RWPE1 (cell line): ENCODE results near the gene FAM118A.
A peak's percentile ranks its signal among the peaks of the same experiment; 100 is the strongest.

Source experiments
- CTCF ChIA-PET: fragments of 350-600 bp; sonication (Branson Sonifier 250); formaldehyde crosslinking; extraction: SDS; loops from one replicate; lab custom pipeline; 2021; lab: Yijun Ruan, JAX
- POLR2A ChIA-PET: fragments of 400-600 bp; formaldehyde crosslinking; extraction: SDS; loops from one replicate; lab custom pipeline; 2020; ENCODE audit warnings: antibody characterized with exemption; ENCODE audit not compliant: low non-redundant PET; lab: Yijun Ruan, JAX
- DNase-seq: peaks from one replicate; pipeline ENCODE4 v3.0.0; 2012; ENCODE audit warnings: low spot score
- H3K27ac ChIP-seq: fragments of 450-650 bp; 2 replicates; pipeline ENCODE4 v1.5.1; 2017
- TF ChIP-seq, protein P1 (sequence below): fragments of 450-650 bp; conservative IDR thresholded peaks from 2 replicates; pipeline ENCODE4 v1.5.1; 2017; ENCODE audit warnings: low read depth, mild to moderate bottlenecking

FAM118A gene

DNA sequence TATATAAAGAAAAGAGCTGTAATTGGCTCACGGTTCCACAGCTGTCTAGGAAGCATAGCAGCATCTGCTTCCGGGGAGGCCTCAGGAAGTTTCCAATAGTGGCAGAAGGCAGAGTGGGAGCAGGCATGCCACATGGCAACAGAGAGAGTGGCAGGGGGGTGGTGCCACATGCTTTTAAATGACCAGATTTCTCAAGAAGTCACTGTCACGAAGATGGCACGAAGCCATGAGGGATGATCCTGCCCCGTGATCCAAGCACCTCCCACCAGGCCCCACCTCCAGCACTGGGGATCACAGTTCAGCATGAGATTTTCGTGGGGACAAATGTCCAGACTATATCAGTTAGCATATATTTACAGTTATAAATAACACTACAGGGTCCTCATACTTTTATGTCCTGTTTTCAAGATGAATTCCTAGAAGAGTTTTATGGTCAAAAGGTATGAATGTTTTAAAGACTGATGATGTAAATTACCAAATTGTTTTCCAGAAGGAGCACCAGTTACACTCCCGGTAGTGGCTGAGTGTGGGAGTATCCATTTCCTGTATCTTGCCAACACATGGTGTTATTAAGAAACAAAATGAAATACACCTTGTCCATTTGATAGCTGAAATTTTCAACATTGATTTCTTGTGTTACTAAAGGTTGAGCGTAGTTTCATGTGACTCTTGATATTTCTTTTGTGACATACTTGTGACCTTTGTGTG lies 19.2 kb downstream of the FAM118A start:
- ChIA-PET POLR2A (no interaction called here), CTCF (no interaction called here)
- no peak for DNase-seq
- TF ChIP-seq, protein P1, sequence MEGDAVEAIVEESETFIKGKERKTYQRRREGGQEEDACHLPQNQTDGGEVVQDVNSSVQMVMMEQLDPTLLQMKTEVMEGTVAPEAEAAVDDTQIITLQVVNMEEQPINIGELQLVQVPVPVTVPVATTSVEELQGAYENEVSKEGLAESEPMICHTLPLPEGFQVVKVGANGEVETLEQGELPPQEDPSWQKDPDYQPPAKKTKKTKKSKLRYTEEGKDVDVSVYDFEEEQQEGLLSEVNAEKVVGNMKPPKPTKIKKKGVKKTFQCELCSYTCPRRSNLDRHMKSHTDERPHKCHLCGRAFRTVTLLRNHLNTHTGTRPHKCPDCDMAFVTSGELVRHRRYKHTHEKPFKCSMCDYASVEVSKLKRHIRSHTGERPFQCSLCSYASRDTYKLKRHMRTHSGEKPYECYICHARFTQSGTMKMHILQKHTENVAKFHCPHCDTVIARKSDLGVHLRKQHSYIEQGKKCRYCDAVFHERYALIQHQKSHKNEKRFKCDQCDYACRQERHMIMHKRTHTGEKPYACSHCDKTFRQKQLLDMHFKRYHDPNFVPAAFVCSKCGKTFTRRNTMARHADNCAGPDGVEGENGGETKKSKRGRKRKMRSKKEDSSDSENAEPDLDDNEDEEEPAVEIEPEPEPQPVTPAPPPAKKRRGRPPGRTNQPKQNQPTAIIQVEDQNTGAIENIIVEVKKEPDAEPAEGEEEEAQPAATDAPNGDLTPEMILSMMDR = no peak
- no peak overlapping the region for H3K27ac ChIP-seq

DNA sequence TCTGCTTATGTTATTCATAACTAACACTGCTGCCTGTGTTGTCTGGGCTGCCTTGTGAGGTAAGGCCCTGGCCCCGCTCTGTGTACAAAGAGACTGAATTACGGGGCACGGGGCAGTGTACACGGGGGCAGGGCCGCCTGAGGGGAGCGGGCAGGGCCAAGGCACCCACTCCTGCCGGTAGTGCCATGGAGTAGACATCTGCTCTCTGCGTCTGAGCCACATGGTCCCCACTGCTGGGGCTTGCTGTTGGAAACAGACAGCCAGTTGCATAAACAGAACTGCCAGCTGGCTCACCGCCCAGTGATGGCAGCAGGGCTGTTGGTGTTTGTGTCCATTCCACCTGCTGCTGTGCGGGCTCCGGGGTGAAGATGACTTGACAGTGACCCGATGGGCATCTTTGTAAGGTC lies 19.8 kb downstream of the FAM118A start:
- H3K27ac ChIP-seq = no peak overlapping the region
- CTCF ChIA-PET = interaction anchor here (0.7 kb wide), 1 partner anchor 473 kb away, joined by 3 read pairs; no protein-coding TSS in a partner anchor
- POLR2A ChIA-PET = no interaction called here
- TF ChIP-seq, protein P1 = no peak
- no peak for DNase-seq

DNA sequence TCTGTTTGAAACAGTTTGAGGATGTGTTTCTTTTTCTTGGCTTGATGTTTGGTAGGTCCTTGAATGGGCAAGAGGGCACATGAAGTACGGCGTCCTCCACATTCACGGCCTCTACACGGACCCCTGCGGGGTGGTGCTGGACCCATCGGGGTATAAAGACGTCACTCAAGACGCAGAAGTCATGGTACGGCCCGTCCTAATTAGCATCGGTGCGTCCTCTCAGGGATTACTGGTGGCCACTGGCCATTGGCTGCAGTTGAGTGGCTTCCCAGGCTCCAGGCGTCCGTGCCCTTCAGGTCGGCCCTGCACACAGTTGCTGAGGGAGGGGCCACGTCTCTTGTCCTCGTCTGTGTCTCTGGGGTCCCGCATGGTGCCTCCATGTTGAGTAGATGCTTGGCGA lies 20.8 kb downstream of the FAM118A start:
- ChIA-PET CTCF (no interaction called here), POLR2A (no interaction called here)
- TF ChIP-seq, protein P1 = no peak
- DNase-seq = no peak
- peak overlapping the region; percentile 53; the same call in 1 of the 2 replicates for H3K27ac ChIP-seq

DNA sequence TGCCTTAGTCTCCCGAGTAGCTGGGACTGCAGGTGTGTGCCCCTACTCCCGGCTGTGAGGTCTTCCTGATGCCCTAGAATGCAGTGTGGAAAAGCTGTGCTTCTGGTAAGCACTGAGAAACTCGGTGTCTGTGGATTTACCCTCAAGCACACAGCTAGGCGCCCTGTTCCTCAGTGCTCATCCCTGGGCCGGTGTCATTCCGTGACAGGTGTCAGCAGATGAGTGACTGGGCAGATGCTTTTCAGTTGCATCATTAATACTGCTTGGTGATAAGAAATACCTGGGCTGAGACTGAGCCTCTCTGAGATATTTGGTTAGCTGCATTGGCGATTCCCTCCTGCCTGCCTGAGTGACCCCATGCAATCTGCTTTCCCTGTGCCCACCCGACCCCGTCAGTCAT lies 21.8 kb downstream of the FAM118A start:
- no peak for DNase-seq
- peak overlapping the region; percentile 53 for H3K27ac ChIP-seq
- TF ChIP-seq, protein P1 = no peak
- POLR2A ChIA-PET = no interaction called here
- CTCF ChIA-PET = no interaction called here

DNA sequence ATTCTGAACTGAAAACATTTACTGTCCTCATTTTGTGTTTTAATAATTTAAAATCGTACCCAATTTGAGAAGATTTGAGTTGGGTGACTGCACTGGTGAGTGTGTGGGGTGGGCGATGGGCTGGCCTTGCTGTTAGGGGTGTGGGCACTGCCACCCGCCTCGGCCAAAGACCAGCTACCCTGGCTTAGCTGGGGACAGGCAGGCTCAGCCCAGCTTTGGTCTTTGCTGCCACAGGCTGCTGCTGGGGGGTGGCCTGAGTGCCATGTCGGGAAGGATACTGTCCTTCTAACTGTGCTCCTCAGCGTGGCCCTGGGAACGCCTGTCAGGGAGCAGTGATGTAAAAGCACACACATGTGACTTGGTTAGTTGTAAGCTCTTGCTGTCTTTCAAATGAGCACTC lies 22.3 kb downstream of the FAM118A start:
- ChIA-PET POLR2A (no interaction called here), CTCF (interaction anchor here (0.6 kb wide), 1 partner anchor 1646 kb away, joined by 3 read pairs; no protein-coding TSS in a partner anchor)
- H3K27ac ChIP-seq = peak overlapping the region; percentile 53
- no peak for DNase-seq
- TF ChIP-seq, protein P1 = no peak

DNA sequence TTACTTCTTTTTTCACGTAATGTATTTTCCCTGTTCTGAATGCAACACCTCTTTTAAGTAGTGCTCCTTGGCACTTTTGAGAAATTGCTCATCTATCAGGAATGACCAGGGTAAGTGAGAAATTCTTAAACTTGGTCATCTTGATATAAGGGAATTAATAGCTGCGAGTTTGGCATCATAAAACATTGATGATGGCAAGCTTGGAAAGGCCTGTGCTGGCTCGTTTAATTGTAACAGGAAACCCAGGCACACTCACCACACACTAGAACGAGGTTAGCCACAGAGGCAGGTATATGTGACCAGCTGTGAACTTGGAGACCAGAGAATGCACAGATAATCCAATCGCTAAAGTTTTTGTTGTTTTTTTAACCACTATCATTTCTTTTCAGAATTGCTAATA lies 24.3 kb downstream of the FAM118A start:
- TF ChIP-seq, protein P1 = no peak
- peak; percentile 48 for DNase-seq
- POLR2A ChIA-PET = no interaction called here
- CTCF ChIA-PET = no interaction called here
- peak overlapping the region; percentile 92 for H3K27ac ChIP-seq
